PC-3 (cell line): ENCODE results near the gene CAMTA1. TPM values are rescaled to one million over a fixed set of nuclear protein-coding genes. Genes with fewer than 3 reads are reported as not detected.

Experiments used
- ATAC-seq: fragments of 200-7000 bp; cut with Tn5 transposase; 2 replicates; pipeline ENCODE4 v1.9.1; 2020; ENCODE audit warnings: mild to moderate bottlenecking, moderate library complexity
- BruUV-seq: library from RNA; stranded (reverse); fragments of 400-500 nt; replicated peaks from 2 replicates; lab custom pipeline; 2021; lab: Mats Ljungman, UMichigan
- CTCF ChIA-PET: fragments of 300-600 bp; sonication (Branson Sonifier 250); formaldehyde crosslinking; loops from one replicate; lab custom pipeline; 2022; ENCODE audit warnings: antibody characterized with exemption; lab: Charles Lee
- POLR2A ChIA-PET: fragments of 300-600 bp; sonication (Branson Sonifier 250); formaldehyde crosslinking; loops from one replicate; lab custom pipeline; 2022; ENCODE audit warnings: antibody characterized with exemption; ENCODE audit not compliant: unreplicated experiment; lab: Charles Lee
- DNase-seq: peaks from one replicate; pipeline ENCODE4 v3.0.0-alpha.2; 2015
- H2AFZ ChIP-seq: fragments of 300-600 bp; sonication (generic); 2 replicates; pipeline ENCODE4 v1.6.0; 2016; ENCODE audit warnings: antibody characterized with exemption, low read length
- H3F3A ChIP-seq: fragments of 300-600 bp; sonication (generic); one replicate; pipeline ENCODE4 v1.6.0; 2017; ENCODE audit warnings: antibody characterized with exemption, low read length, control low read depth, mild to moderate bottlenecking; ENCODE audit not compliant: unreplicated experiment
- H3K27ac ChIP-seq: fragments of 300-600 bp; sonication (generic); 2 replicates; pipeline ENCODE4 v1.5.1; 2016; ENCODE audit warnings: mild to moderate bottlenecking, low read length
- H3K27me3 ChIP-seq: fragments of 300-600 bp; sonication (generic); 2 replicates; pipeline ENCODE4 v1.6.1; 2016; ENCODE audit warnings: low read length, mixed read lengths
- H3K36me3 ChIP-seq: fragments of 300-600 bp; sonication (generic); 2 replicates; pipeline ENCODE4 v1.6.1; 2016; ENCODE audit warnings: low read depth, mixed run types, low read length, mixed read lengths
- H3K4me1 ChIP-seq: fragments of 300-600 bp; sonication (generic); 2 replicates; pipeline ENCODE4 v1.5.1; 2016; ENCODE audit warnings: low read length; ENCODE audit not compliant: insufficient read depth
- H3K4me2 ChIP-seq: fragments of 300-600 bp; sonication (generic); 2 replicates; pipeline ENCODE4 v1.6.0; 2016; ENCODE audit warnings: low read length
- H3K4me3 ChIP-seq: fragments of 300-600 bp; sonication (generic); 2 replicates; pipeline ENCODE4 v1.5.1; 2016; ENCODE audit warnings: mild to moderate bottlenecking, low read length, mixed read lengths
- H3K79me2 ChIP-seq: fragments of 300-600 bp; sonication (generic); 2 replicates; pipeline ENCODE4 v1.6.1; 2017; ENCODE audit warnings: low read length, mixed read lengths
- H3K9ac ChIP-seq: fragments of 300-600 bp; sonication (generic); 2 replicates; pipeline ENCODE4 v1.6.0; 2016; ENCODE audit warnings: mild to moderate bottlenecking, low read length
- H3K9me2 ChIP-seq: fragments of 300-600 bp; sonication (generic); replicated peaks from 2 replicates; pipeline ENCODE4 v1.6.1; 2016; ENCODE audit warnings: mixed run types, low read length, mixed read lengths
- H3K9me3 ChIP-seq: fragments of 300-600 bp; sonication (generic); 2 replicates; pipeline ENCODE4 v1.6.1; 2016; ENCODE audit warnings: low read length, mixed read lengths
- H4K20me1 ChIP-seq: fragments of 300-600 bp; sonication (generic); 2 replicates; pipeline ENCODE4 v1.6.1; 2016; ENCODE audit warnings: low read length, mixed read lengths
- CTCF ChIP-seq: fragments of 300-600 bp; sonication (generic); conservative IDR thresholded peaks from 2 replicates; pipeline ENCODE4 v1.5.1; 2017; ENCODE audit warnings: antibody characterized with exemption, low read depth, mild to moderate bottlenecking, low read length
- EZH2 ChIP-seq: fragments of 300-600 bp; sonication (generic); IDR thresholded peaks from one replicate; pipeline ENCODE4 v1.6.1; 2017; ENCODE audit warnings: antibody characterized with exemption, mild to moderate bottlenecking, low read length; ENCODE audit not compliant: unreplicated experiment
- EZH2phosphoT487 ChIP-seq: fragments of 300-600 bp; sonication (generic); IDR thresholded peaks from 2 replicates; pipeline ENCODE4 v1.6.1; 2018; ENCODE audit warnings: mild to moderate bottlenecking, antibody characterized with exemption, low read length, borderline replicate concordance
- intact Hi-C: fragments of 100-400 bp; cut with micrococcal nuclease; formaldehyde crosslinking; loops from 2 replicates; pipeline ENCODE4 v1.9.0; 2023
- total RNA-seq: library from RNA; depleted of rRNA; stranded (reverse); fragments of >200 nt; gene quantifications from 2 replicates; pipeline ENCODE4 v1.2.3, GENCODE V29; 2014

Gene CAMTA1
- total RNA-seq, 1 experiment from 2014 or later = 40.8 TPM

GRCh38 chr1:7421471-7422075 is 636.3 kb downstream of the CAMTA1 start:
- H3K4me3 ChIP-seq = no peak overlapping the region
- no peak overlapping the region for H3K4me2 ChIP-seq
- no peaks in the 10 kb centered on the region for H4K20me1 ChIP-seq
- no peaks in the 10 kb centered on the region for H3K4me1 ChIP-seq
- H3K27ac ChIP-seq = no peak overlapping the region
- H2AFZ ChIP-seq = no peak overlapping the region
- no peaks in the 10 kb centered on the region for H3K9me2 ChIP-seq
- no peak for TF ChIP-seq EZH2
- TF ChIP-seq CTCF = no peak
- TF ChIP-seq EZH2phosphoT487 = no peak
- no peak overlapping the region for H3K9ac ChIP-seq
- ATAC-seq (no peak), DNase-seq (no peak)
- H3K9me3 ChIP-seq = no peaks in the 10 kb centered on the region
- no peaks in the 10 kb centered on the region for H3K79me2 ChIP-seq
- ChIA-PET CTCF (no interaction called here), POLR2A (no interaction called here)
- intact Hi-C loops = no loop called here
- 0 out of 2 replicates have a peak, but pooled peaks cover 5% of the 10 kb centered on the region for H3K27me3 ChIP-seq
- no peaks in the 10 kb centered on the region for H3K36me3 ChIP-seq
- BruUV-seq = no TSS peak
- H3F3A ChIP-seq = no peaks in the 10 kb centered on the region

- H3K79me2 ChIP-seq = no peaks in the 10 kb centered on the region
- no peak overlapping the region for H3K9ac ChIP-seq
- no peaks in the 10 kb centered on the region for H3K9me2 ChIP-seq
- no peak for ATAC-seq
- no peak overlapping the region for H2AFZ ChIP-seq
- DNase-seq = no peak
- no peak overlapping the region for H3K4me3 ChIP-seq
- no peaks in the 10 kb centered on the region for H3K4me1 ChIP-seq
- H3K27ac ChIP-seq = no peak overlapping the region
- BruUV-seq = no TSS peak
- H3K27me3 ChIP-seq = 0 out of 2 replicates have a peak, but pooled peaks cover 9% of the 10 kb centered on the region
- H3K4me2 ChIP-seq = no peak overlapping the region
- no peaks in the 10 kb centered on the region for H3K9me3 ChIP-seq
- H3K36me3 ChIP-seq = no peaks in the 10 kb centered on the region
- no peaks in the 10 kb centered on the region for H3F3A ChIP-seq
- POLR2A ChIA-PET = no interaction called here
- no peaks in the 10 kb centered on the region for H4K20me1 ChIP-seq
- CTCF ChIA-PET = no interaction called here
- intact Hi-C loops = no loop called here
- TF ChIP-seq CTCF = no peak
- TF ChIP-seq EZH2phosphoT487 = no peak
- TF ChIP-seq EZH2 = no peak
These were observed 636.8 kb downstream of the CAMTA1 start for GRCh38 chr1:7422081-7422480.

GRCh38 chr1:7422561-7422960 is 637.3 kb downstream of the CAMTA1 start:
- Histone ChIP-seq H3K27ac (no peak overlapping the region), H3K4me3 (no peak overlapping the region), H3F3A (no peaks in the 10 kb centered on the region), H3K4me1 (no peaks in the 10 kb centered on the region), H2AFZ (no peak overlapping the region), H3K9me2 (no peaks in the 10 kb centered on the region), H4K20me1 (no peaks in the 10 kb centered on the region), H3K27me3 (0 out of 2 replicates have a peak, but pooled peaks cover 12% of the 10 kb centered on the region), H3K9ac (no peak overlapping the region), H3K9me3 (no peaks in the 10 kb centered on the region), H3K79me2 (no peaks in the 10 kb centered on the region), H3K36me3 (no peaks in the 10 kb centered on the region), H3K4me2 (no peak overlapping the region)
- ATAC-seq (no peak), DNase-seq (no peak)
- BruUV-seq = no TSS peak
- ChIA-PET POLR2A (no interaction called here), CTCF (no interaction called here)
- intact Hi-C loops = no loop called here
- no peak for TF ChIP-seq CTCF
- TF ChIP-seq EZH2phosphoT487 = no peak
- no peak for TF ChIP-seq EZH2
